Astrocyte (in vitro differentiated cells and primary cell): Measurements from ENCODE around the gene TGM6.

Experiments used
- CTCF ChIP-seq: IDR thresholded peaks from 2 replicates; pipeline ENCODE4 v1.5.1; 2011; ENCODE audit warnings: low read depth, mild to moderate bottlenecking, inconsistent platforms, low read length, moderate library complexity; ENCODE audit not compliant: insufficient read depth
- EZH2 ChIP-seq: IDR thresholded peaks from 2 replicates; pipeline ENCODE4 v1.6.1; 2012; ENCODE audit warnings: mild to moderate bottlenecking, low read length, inconsistent platforms; ENCODE audit not compliant: insufficient read depth

- TF ChIP-seq CTCF (no peak), EZH2 (no peak)
Observed at GRCh38 chr20:2405693-2406065, 25.0 kb downstream of the TGM6 start.
